BLaER1 treated with 17β-estradiol and CSF1 and Interleukin-3, amounts not matched to agents 10 nM and 100 nM (cell line): ENCODE data around the gene PCNX3.
"Not testable (repeated sequence)": the region's sequence is repeated elsewhere in the genome, so short reads cannot be mapped to it uniquely, and the experiment has no call there.

Experiments
- H3K27ac ChIP-seq, 11 experiments: shearing (Covaris generic); formaldehyde crosslinking; 2 replicates each; pipeline ENCODE4 v1.8.1; 2022
- H3K27me3 ChIP-seq, 11 experiments: shearing (Covaris generic); formaldehyde crosslinking; 2 replicates each; pipeline ENCODE4 v1.8.1; 2022
- H3K36me3 ChIP-seq, 11 experiments: shearing (Covaris generic); formaldehyde crosslinking; 2 replicates each; pipeline ENCODE4 v1.8.1; 2022
- H3K4me1 ChIP-seq, 10 experiments: shearing (Covaris generic); formaldehyde crosslinking; 2 replicates each; pipeline ENCODE4 v1.8.1; 2022
- H3K4me2 ChIP-seq, 11 experiments: shearing (Covaris generic); formaldehyde crosslinking; 2 replicates each; pipeline ENCODE4 v1.8.1; 2022
- H3K4me3 ChIP-seq, 10 experiments: shearing (Covaris generic); formaldehyde crosslinking; 2 replicates each; pipeline ENCODE4 v1.8.1; 2022
- H3K9ac ChIP-seq, 11 experiments: shearing (Covaris generic); formaldehyde crosslinking; 2 replicates each; pipeline ENCODE4 v1.8.1; 2022
- H3K9me3 ChIP-seq, 11 experiments: shearing (Covaris generic); formaldehyde crosslinking; replicated peaks in 1 of 11; 2 replicates each; pipeline ENCODE4 v1.8.1; 2022
- H4K20me1 ChIP-seq, 11 experiments: shearing (Covaris generic); formaldehyde crosslinking; 2 replicates each; pipeline ENCODE4 v1.8.1; 2022
- Cebpa-rat ChIP-seq, 11 experiments: shearing (Covaris generic); IDR thresholded peaks; 2 replicates each; pipeline ENCODE4 v1.8.1; 2022

Gene PCNX3

GRCh38 chr11:65680192-65680743 lies 64.7 kb downstream of the PCNX3 start:
- Histone ChIP-seq H3K4me1 (peaks cover 0 to 29% (median 19%) of the 10 kb centered on the region in 10 experiments; a peak in 15 of 20 replicates), H3K27ac (no peak overlapping the region), H3K9ac (no peak overlapping the region), H4K20me1 (no peaks in the 10 kb centered on the region), H3K4me2 (peak overlapping the region in 9 of 11 experiments; percentile 26 to 60 (median 46); a peak in 15 of 22 replicates), H3K4me3 (no peak overlapping the region), H3K9me3 (no peaks in the 10 kb centered on the region), H3K27me3 (no peaks in the 10 kb centered on the region), H3K36me3 (no peaks in the 10 kb centered on the region)
- TF ChIP-seq Cebpa-rat (IDR thresholded peaks at IDR 0.05), result no peak

- not testable (repeated sequence) for H3K9ac ChIP-seq, H3K9me3 ChIP-seq, H3K4me3 ChIP-seq, H3K27me3 ChIP-seq, H3K27ac ChIP-seq, H3K4me2 ChIP-seq, H3K36me3 ChIP-seq, H4K20me1 ChIP-seq
- peaks cover 0 to 29% (median 19%) of the 10 kb centered on the region in 10 experiments; a peak in 15 of 20 replicates for H3K4me1 ChIP-seq
Observed at GRCh38 chr11:65683480-65683879, 67.9 kb downstream of the PCNX3 start.

- no peak for TF ChIP-seq Cebpa-rat (IDR thresholded peaks at IDR 0.05)
- Histone ChIP-seq H3K4me2 (no peak overlapping the region), H3K36me3 (no peaks in the 10 kb centered on the region), H3K27ac (no peak overlapping the region), H3K9me3 (no peaks in the 10 kb centered on the region), H4K20me1 (no peaks in the 10 kb centered on the region), H3K4me1 (peaks cover 0 to 7% (median 0%) of the 10 kb centered on the region in 10 experiments; a peak in 4 of 20 replicates), H3K27me3 (no peaks in the 10 kb centered on the region), H3K4me3 (no peak overlapping the region), H3K9ac (no peak overlapping the region)
Observed at GRCh38 chr11:65685981-65686380, 70.4 kb downstream of the PCNX3 start.
